ENCODE results near the gene DPH1. TPM values are rescaled to one million over a fixed set of nuclear protein-coding genes. Genes with fewer than 3 reads are reported as not detected.

Gene DPH1
- total and polyA plus RNA-seq, 8 donors: 11.6 to 188 (median 31.5) TPM

DNA sequence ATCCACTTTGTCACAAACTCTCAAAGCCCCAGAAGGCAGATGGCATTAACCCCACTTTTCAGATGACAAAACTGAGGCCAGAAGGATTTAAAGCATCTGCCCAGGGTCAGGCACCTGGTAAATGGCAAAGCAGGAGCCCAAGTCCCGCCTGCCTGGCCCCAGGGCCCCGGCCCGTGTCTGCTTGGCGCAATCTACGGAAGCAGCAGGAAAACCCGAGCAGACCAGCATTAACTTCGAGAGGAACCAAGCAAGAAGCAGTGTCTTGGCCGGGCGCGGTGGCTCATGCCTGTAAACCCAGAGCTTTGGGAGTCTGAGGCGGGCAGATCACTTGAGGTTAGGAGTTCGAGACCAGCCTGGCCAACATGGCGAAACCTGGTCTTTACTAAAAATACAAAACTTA is 26.4 kb upstream of the DPH1 start:
- no peaks in the 10 kb centered on the region for H3K36me3 ChIP-seq

DNA sequence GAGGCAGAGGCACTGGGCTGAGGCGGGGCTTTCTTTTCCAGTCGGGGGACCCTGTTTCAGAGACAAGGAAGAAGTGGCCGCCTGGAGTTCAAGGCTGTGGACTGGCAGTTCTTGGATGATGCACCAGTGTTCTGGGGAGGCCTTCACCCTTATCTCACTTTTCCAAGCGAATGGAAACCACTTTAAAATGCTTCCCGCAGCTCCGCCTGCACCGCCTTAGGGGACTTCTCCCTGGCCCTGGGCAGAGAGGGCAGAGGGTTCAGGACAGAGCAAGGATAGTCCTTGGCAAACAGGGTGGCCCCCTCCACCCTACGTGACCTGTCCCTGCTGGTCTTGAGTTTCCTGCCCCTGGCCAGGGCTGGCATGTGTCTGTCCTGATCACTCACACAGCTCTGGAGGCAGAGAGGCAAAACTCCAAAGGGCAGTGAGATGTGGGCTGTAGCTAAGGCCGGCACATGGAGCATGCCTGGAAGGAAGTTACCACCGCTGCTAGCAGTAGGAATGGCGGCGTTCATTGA is 25.5 kb upstream of the DPH1 start:
- DNase-seq: no peak
- no peaks in the 10 kb centered on the region for H3K9me3 ChIP-seq
- peaks cover 0 to 4% (median 0%) of the 10 kb centered on the region in 3 donors for H3K27me3 ChIP-seq
- no peak overlapping the region for H3K27ac ChIP-seq
- peaks cover 8 to 12% (median 10%) of the 10 kb centered on the region in 4 donors for H3K4me1 ChIP-seq
- 76 to 81% (median 80%) methylated on average over 11 to 12 of the region's 12 CpGs for WGBS, 5 donors
- intact Hi-C loops (cut with DNase I; ENCODE audit: low total_unique reads): no loop called here
- TF ChIP-seq EP300 (IDR thresholded peaks at IDR 0.05): no peak
- TF ChIP-seq, protein P1, sequence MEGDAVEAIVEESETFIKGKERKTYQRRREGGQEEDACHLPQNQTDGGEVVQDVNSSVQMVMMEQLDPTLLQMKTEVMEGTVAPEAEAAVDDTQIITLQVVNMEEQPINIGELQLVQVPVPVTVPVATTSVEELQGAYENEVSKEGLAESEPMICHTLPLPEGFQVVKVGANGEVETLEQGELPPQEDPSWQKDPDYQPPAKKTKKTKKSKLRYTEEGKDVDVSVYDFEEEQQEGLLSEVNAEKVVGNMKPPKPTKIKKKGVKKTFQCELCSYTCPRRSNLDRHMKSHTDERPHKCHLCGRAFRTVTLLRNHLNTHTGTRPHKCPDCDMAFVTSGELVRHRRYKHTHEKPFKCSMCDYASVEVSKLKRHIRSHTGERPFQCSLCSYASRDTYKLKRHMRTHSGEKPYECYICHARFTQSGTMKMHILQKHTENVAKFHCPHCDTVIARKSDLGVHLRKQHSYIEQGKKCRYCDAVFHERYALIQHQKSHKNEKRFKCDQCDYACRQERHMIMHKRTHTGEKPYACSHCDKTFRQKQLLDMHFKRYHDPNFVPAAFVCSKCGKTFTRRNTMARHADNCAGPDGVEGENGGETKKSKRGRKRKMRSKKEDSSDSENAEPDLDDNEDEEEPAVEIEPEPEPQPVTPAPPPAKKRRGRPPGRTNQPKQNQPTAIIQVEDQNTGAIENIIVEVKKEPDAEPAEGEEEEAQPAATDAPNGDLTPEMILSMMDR (IDR thresholded peaks at IDR 0.05): no peak
- no peak for TF ChIP-seq POLR2A (IDR thresholded peaks at IDR 0.05)
- TF ChIP-seq POLR2AphosphoS5 (IDR thresholded peaks at IDR 0.05): no peak
- H3K36me3 ChIP-seq: no peaks in the 10 kb centered on the region
- no peak overlapping the region for H3K4me3 ChIP-seq

More for the DNA sequence above, 26.4 kb upstream of the DPH1 start:
- peaks cover 14 to 22% (median 19%) of the 10 kb centered on the region in 4 donors for H3K4me1 ChIP-seq
- TF ChIP-seq, protein P1 (IDR thresholded peaks at IDR 0.05): no peak
- TF ChIP-seq POLR2AphosphoS5 (IDR thresholded peaks at IDR 0.05) (no peak), EP300 (IDR thresholded peaks at IDR 0.05) (no peak), POLR2A (IDR thresholded peaks at IDR 0.05) (no peak)
- intact Hi-C loops (cut with DNase I; ENCODE audit: low total_unique reads): no loop called here
- H3K9me3 ChIP-seq: no peaks in the 10 kb centered on the region
- 91 to 97% (median 92%) methylated on average over 13 of the region's 13 CpGs for WGBS, 5 donors
- no peak overlapping the region for H3K27ac ChIP-seq
- peaks cover 0 to 13% (median 0%) of the 10 kb centered on the region in 3 donors for H3K27me3 ChIP-seq
- no peak overlapping the region for H3K4me3 ChIP-seq
- DNase-seq: no peak

DNA sequence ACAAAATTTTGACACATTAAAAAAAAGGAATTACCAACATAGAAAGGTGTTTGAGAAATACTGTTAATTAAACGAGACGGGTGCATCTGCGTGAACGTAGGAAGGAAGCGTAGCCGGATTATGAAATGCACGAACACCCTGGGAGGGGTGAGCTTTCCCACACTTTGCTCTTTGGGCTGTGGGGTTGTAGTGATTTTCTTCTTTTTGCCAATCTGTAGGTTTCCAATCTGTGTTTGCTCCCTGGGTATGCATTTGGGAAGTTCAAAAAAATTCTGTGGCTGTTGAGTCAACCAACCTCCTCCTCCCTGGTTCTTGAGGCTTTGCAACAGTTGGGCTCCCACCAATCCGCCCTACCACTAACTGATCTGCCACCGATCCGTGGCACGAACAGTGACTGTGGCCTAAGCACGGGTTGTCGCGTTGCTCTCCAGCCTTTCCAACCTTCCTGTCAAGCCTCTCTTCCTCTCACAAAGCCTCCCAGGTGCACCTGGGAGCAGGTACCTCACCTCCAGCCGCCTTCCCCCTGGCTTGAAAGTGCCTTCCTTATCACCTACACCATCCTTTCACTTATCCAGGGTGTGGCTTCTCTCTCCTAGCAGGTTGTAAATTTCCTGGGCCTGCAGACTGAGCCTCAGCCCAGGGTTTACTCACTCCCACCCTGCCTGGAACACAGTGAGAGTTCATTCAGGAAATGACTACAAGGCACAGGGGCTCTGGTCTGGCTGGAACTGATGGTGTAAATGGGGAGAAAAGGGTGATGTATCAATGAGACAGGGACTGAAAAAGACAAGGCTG is 21.4 kb upstream of the DPH1 start:
- Histone ChIP-seq H3K27me3 (no peaks in the 10 kb centered on the region), H3K4me1 (peaks cover 0 to 17% (median 15%) of the 10 kb centered on the region in 4 donors), H3K4me3 (no peak overlapping the region), H3K36me3 (no peaks in the 10 kb centered on the region), H3K9me3 (no peaks in the 10 kb centered on the region), H3K27ac (no peak overlapping the region)
- TF ChIP-seq POLR2A (IDR thresholded peaks at IDR 0.05) (no peak), POLR2AphosphoS5 (IDR thresholded peaks at IDR 0.05) (no peak)
- TF ChIP-seq, protein P1 (IDR thresholded peaks at IDR 0.05): no peak
- peak in 1 of 2 donors; percentile 20 for DNase-seq
- 79 to 82% (median 80%) methylated on average over 15 of the region's 15 CpGs for WGBS, 5 donors
- intact Hi-C loops (cut with DNase I; ENCODE audit: low total_unique reads): no loop called here

DNA sequence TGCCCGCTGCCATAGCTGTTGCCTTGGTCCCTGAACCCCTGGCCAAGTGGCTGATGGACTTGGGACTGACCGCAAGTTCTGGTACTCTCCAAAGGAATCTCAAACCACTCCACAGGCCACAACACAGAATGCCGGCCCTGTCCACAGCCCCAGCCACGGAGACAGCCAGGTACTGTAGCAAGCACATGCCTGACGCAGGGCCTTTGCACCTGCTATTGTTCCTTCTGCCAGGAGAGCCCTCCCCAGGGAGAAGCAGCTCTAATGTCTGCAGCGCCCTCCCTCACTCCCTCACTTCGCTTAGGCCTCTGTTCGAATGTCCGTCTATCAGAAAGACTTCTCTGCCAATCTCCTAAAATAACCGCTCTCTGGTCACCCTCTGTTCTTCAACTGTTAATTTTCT is 20.2 kb upstream of the DPH1 start:
- TF ChIP-seq POLR2AphosphoS5 (IDR thresholded peaks at IDR 0.05) (no peak), POLR2A (IDR thresholded peaks at IDR 0.05) (no peak)
- H3K4me1 ChIP-seq: peaks cover 0 to 21% (median 15%) of the 10 kb centered on the region in 4 donors
- 91 to 97% (median 96%) methylated on average over 7 to 10 of the region's 10 CpGs for WGBS, 5 donors
- no peaks in the 10 kb centered on the region for H3K27me3 ChIP-seq
- DNase-seq: no peak
- no peaks in the 10 kb centered on the region for H3K9me3 ChIP-seq
- intact Hi-C loops (cut with DNase I; ENCODE audit: low total_unique reads): no loop called here
- H3K4me3 ChIP-seq: no peak overlapping the region
- H3K36me3 ChIP-seq: no peaks in the 10 kb centered on the region
- H3K27ac ChIP-seq: no peak overlapping the region
